Measurements from ENCODE around the gene PGAM4.
"Not testable (repeated sequence)": the region's sequence is repeated elsewhere in the genome, so short reads cannot be mapped to it uniquely, and the experiment has no call there.

The PGAM4 gene

DNA sequence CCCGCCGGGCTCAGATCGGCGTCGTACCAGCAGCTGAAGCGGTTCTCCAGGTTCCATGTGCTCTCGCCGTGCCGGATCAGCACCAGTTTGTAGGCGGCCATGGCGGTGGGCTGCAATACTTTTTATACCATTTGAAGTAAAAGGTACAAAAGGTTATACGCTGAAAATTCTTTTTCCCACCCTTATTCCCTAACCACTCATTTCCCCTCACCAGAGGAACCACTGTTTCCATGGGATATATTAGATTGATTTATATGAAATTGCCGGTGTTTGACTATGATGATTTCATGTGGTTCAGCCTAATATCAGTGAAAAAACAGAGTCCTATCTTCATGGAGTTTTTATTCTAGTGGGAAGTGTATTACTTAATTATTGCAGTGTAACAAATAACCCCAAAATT, at the start of gene PGAM4:
PGAM4 (minus strand) TSS at position 101 of the 400 bp plus-strand sequence; CDS start at position 101, 0 bp downstream.
- DNase-seq, result no peak

DNA sequence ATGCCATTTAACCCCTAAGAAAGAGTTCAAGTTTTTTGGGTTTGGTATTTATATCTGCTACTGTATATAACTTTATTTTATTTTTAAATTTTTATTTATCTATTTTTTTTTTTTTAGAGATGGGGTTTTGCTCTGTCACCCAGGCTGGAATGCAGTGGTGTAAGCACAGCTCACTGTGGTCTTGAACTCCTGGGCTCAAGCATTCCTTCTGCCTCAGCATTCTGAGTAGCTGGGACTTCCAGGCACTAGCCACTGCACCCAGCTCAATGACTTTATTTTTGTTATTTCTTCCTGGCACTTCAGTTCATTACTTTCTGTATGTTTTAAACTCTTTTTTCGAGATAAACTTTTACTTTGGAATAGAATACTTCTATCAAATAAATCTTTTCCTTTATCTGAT, 42.4 kb upstream of the PGAM4 start:
- no peak for DNase-seq

DNA sequence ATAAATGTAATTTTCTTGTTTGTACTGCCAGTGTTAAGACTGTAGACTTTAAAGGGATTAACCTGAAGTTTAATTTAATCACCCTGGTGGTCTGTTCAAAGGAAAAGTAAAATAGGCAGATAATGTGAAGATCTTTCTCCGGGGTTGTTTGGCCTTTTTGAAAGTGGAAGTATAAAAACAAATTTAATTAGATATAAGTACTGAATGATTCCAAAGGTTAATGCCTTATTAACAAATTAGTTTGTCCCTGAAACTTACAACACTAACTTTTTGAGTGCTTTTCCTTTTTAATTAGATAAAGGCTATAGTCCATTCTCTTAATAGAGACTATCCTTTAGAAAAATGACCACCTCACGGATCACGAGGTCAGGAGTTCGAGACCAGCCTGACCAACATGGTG, 10.4 kb upstream of the PGAM4 start:
- DNase-seq, result no peak

GRCh38 chrX:77977518-77977917, 8.1 kb upstream of the PGAM4 start:
- DNase-seq, result no peak

- no peak for DNase-seq
These were observed 7.7 kb upstream of the PGAM4 start for GRCh38 chrX:77977095-77977494.

GRCh38 chrX:77975755-77976154, 6.3 kb upstream of the PGAM4 start:
- DNase-seq, result no peak

DNA sequence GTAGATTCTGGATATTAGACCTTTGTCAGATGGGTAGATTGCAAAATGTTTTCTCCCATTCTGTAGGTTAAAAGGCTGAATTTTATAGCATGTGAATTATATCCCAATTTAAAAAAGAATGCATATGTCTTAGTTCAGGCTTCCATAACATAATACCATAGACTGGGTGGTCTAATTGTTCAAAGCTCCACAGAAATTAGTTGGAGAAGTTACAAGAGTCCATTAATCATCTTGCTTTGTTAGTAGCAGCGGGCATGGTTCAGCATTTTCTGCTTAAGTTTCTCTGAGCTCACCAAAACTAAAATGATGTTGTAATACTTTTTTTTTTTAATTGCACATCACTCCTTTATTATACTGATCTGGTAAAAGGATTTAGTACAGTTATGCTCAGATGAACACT, 1.8 kb downstream of the PGAM4 start:
- no peak for DNase-seq

DNA sequence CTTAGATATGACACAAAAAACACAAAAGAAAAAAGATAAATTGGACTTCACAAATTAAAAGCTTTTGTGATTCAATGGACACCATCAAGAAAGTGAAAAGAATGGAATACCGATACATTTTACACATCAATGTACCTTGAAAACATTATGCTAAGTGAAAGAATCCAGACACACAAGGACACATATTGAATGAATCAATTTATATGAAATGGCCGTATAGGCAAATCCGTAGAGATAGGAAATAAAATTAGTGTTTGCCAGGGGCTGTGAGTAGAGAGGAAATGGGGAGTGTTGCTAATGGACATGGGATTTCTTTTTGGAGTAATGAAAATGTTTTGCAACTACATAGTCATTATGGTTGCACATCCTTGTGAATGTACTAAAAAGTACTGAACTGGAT, 3.1 kb downstream of the PGAM4 start:
- no peak for DNase-seq

- DNase-seq, result no peak
These were observed 7.2 kb downstream of the PGAM4 start for GRCh38 chrX:77962068-77962902.

DNA sequence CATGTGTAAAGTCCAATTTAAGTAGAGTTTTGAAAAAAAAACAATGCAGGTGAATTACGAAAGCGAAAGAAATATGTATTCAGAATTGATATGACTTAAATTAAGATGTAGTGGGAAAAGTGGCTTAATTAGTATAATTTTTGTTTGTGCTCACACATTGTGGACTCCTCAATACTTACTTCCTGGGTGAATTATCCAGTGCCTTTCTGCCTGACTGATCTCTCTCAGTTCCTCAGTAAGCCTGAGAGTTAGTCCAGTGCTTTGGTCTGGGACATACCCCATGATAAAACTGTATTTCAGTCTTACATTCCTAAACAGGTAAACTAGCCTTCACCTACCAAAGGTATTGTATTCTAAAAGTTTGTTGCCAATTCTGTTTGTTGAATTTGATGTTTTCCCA, 8.4 kb downstream of the PGAM4 start:
- no peak for DNase-seq

DNA sequence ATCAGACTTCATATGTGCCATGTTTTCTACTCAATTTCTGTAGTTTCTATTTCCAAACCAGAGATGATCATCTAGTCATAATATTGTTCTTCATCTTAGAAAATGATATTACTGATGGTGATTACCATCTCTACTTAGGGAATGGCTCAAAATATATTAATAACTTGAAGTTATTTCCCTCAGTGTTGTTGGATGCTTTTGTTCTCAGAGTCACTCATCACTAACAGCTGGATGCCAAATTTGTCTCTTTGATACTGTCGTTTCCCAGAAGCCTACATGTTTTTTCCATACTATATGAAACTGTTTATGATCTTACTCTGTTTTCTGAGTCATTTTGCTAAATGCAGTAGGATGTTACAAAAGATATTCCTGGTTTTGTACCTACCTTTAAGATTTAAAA, 8.9 kb downstream of the PGAM4 start:
- DNase-seq, result no peak

DNA sequence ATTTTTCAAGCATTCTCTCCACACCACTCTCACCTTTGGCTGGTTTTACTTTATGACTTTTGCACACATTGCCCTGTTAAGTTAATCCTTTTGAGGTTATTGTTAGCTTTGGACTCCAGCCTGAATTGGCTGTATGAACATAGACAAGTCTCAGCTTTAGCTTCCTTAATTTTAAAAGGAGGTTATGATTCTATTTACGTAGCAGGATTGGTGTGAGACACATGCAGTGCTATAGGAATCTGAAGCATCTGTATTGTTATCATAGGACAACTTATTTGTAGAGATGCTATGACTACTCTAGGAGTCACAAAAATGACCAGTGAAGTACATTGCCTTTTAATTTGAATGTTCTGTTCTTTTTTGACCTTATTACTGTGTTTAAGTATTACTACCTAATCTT, 15.7 kb downstream of the PGAM4 start:
- no peak for DNase-seq

DNA sequence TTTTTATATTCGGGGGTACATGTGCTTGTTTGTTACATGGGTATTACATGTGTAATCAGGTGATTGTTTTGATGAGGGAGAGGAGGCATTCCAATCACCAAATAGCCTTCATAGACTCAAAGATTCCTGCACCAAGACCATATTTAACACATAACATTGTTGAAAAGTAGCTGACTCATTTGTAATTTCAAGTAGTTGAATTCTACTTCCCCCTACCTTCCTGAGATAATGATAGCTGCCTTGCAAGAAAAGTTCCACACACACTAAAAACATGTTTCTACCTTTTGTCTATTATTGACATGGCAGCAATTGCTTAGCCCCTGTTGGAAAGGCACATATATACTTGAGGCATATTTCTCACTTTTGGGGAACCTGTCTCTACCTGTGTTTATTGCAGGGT, 16.1 kb downstream of the PGAM4 start:
- DNase-seq, result no peak

DNA sequence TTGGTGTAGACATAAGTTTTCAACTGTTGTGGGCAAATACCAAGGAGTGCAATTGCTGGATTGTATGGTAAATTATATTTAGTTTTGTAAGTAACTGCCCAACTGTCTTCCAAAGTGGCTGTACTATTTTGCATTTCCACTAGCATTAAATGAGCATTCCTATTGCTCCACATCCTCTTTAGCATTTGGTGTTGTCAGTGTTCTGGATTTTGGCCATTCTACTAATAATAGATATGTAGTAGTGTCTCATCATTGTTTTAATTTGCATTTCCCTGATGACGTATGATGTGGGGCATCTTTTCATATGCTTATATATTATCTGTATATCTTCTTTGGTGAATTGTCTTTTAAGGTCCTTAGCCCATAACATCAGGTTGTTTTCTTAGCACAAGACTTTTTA, 17.3 kb downstream of the PGAM4 start:
- no peak for DNase-seq

GRCh38 chrX:77949840-77950239, 19.6 kb downstream of the PGAM4 start:
- DNase-seq, result no peak

- no peak for DNase-seq
These were observed 22.9 kb downstream of the PGAM4 start for GRCh38 chrX:77946571-77946970.

GRCh38 chrX:77945910-77946545, 23.4 kb downstream of the PGAM4 start:
- DNase-seq, result no peak

- not testable (repeated sequence) for DNase-seq
These were observed 24.4 kb downstream of the PGAM4 start for GRCh38 chrX:77945031-77945430.

- DNase-seq, result no peak
These were observed 31.3 kb downstream of the PGAM4 start for GRCh38 chrX:77938083-77938680.

- DNase-seq, result no peak
These were observed 32.1 kb downstream of the PGAM4 start for GRCh38 chrX:77937291-77937690.

DNA sequence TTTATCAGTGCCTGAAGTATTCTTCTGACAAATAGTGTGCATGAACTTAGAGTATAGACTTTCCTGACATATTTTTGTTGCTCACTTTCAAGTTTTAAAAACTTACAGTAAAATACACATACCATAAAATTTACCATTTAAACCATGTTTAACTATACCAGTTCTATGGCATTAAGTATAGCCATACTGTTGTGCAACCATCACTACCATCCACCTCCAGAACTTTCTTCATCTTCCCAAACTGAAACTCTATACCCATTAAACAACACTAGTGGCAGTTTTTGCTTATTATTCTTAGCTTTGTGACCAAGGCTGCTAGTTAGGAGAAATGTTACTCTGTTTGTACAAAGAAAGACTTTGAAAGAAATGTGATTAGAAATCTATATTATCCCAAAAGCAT, 33.1 kb downstream of the PGAM4 start:
- no peak for DNase-seq

- DNase-seq, result no peak
These were observed 33.6 kb downstream of the PGAM4 start for GRCh38 chrX:77935886-77936285.

- DNase-seq, result no peak
These were observed 38.9 kb downstream of the PGAM4 start for GRCh38 chrX:77930581-77930980.

- DNase-seq, result no peak
These were observed 43.7 kb downstream of the PGAM4 start for GRCh38 chrX:77925764-77926163.

Data from activated CD4-positive, alpha-beta T cell treated with anti-CD3 and anti-CD28 coated beads, Interleukin-2, amount 50 U/mL, for 1 hour (primary cell).